H1 (cell line): ENCODE measurements around the gene PLEKHA3.

ENCODE experiments used
- BCL11A ChIP-seq, 2 experiments: IDR thresholded peaks; one replicate each; pipeline ENCODE4 v1.6.1; 2011; ENCODE audit warnings: low read depth in 2 of 2, low read length in 2 of 2, mild to moderate bottlenecking in 2 of 2
- CEBPB ChIP-seq: IDR thresholded peaks from 2 replicates; pipeline ENCODE4 v1.6.1; 2012; ENCODE audit warnings: low read depth, low read length
- CTCF ChIP-seq, 3 experiments: IDR thresholded peaks; 1 replicate in 2 of 3; 2 replicates in 1 of 3; pipeline versions ENCODE4 v1.5.1 to v1.6.1; 2011; ENCODE audit warnings: low read length in 3 of 3, mild to moderate bottlenecking in 3 of 3, inconsistent platforms in 2 of 3, low read depth in 1 of 3, moderate library complexity in 1 of 3; ENCODE audit not compliant: insufficient read depth in 1 of 3; ENCODE audit errors: control extremely low read depth in 1 of 3
- E2F6 ChIP-seq: IDR thresholded peaks from 2 replicates; pipeline ENCODE4 v1.6.1; 2012; ENCODE audit warnings: inconsistent platforms
- EZH2 ChIP-seq: fragments of 200-600 bp; sonication (generic); IDR thresholded peaks from 2 replicates; pipeline ENCODE4 v1.7.1; 2012; ENCODE audit warnings: low read depth, mild to moderate bottlenecking, moderate library complexity, low read length, inconsistent platforms; ENCODE audit not compliant: severe bottlenecking
- MAX ChIP-seq: IDR thresholded peaks from 2 replicates; pipeline ENCODE4 v1.6.1; 2012; ENCODE audit warnings: inconsistent platforms
- NRF1 ChIP-seq: IDR thresholded peaks from 2 replicates; pipeline ENCODE4 v1.6.1; 2011; ENCODE audit warnings: mild to moderate bottlenecking, low read depth, low read length, improper control_type of control experiment
- POLR2A ChIP-seq, 2 experiments: IDR thresholded peaks; 1 replicate in 1 of 2; 2 replicates in 1 of 2; pipeline ENCODE4 v1.6.1; 2011; ENCODE audit warnings: low read depth in 2 of 2, low read length in 2 of 2, mild to moderate bottlenecking in 2 of 2; ENCODE audit errors: control extremely low read depth in 1 of 2
- POLR2AphosphoS5 ChIP-seq: IDR thresholded peaks from 2 replicates; pipeline ENCODE4 v1.6.1; 2011; ENCODE audit warnings: low read depth, low read length
- TBP ChIP-seq: IDR thresholded peaks from 2 replicates; pipeline ENCODE4 v1.6.1; 2011; ENCODE audit warnings: low read depth, low read length, improper control_type of control experiment
- YY1 ChIP-seq: IDR thresholded peaks from 2 replicates; pipeline ENCODE4 v1.6.1; 2011; ENCODE audit warnings: low read depth, mild to moderate bottlenecking, low read length
- ZNF274 ChIP-seq: IDR thresholded peaks from 2 replicates; pipeline ENCODE4 v1.7.0; 2012; ENCODE audit warnings: low read length, borderline replicate concordance; ENCODE audit errors: extremely low read depth

GRCh38 chr2:178499640-178500039 is 19.4 kb downstream of the PLEKHA3 start:
- TF ChIP-seq BCL11A (IDR thresholded peaks at IDR 0.05; ENCODE audit: low read depth in 2 of 2, low read length in 2 of 2): no peak
- no peak for TF ChIP-seq POLR2A (IDR thresholded peaks at IDR 0.05; ENCODE audit: control extremely low read depth in 1 of 2, low read depth in 2 of 2, low read length in 2 of 2)
- TF ChIP-seq CEBPB: no peak
- no peak for TF ChIP-seq POLR2AphosphoS5
- no peak for TF ChIP-seq CTCF (IDR thresholded peaks at IDR 0.05; ENCODE audit: control extremely low read depth in 1 of 3, insufficient read depth in 1 of 3, low read depth in 1 of 3, low read length in 3 of 3)
- no peak for TF ChIP-seq TBP
- TF ChIP-seq YY1: no peak
- no peak for TF ChIP-seq NRF1
- TF ChIP-seq EZH2: no peak
- no peak for TF ChIP-seq ZNF274
- no peak for TF ChIP-seq E2F6
- no peak for TF ChIP-seq MAX
